Lung (tissue), 12 donors: ENCODE data around the gene GPR139. TPM values are rescaled to one million over a fixed set of nuclear protein-coding genes. Genes with fewer than 3 reads are reported as not detected.

ENCODE experiments used
- ATAC-seq: fragments of 200-7000 bp; cut with Tn5 transposase; one replicate; pipeline ENCODE4 v1.9.1; 2020; ENCODE audit warnings: moderate number of reproducible peaks; ENCODE audit not compliant: insufficient read depth, low FRiP score
- DNase-seq, 3 donors: peaks; one replicate each; pipeline ENCODE4 v3.0.0-alpha.2; 2013 to 2017
- H3K27ac ChIP-seq, 2 donors: one replicate each; pipeline ENCODE4 v1.5.1; 2013; ENCODE audit warnings: mild to moderate bottlenecking in 2 of 2, moderate library complexity in 2 of 2, control low read depth in 1 of 2, inconsistent platforms in 1 of 2, low read depth in 1 of 2, low read length in 1 of 2
- H3K27me3 ChIP-seq, 3 donors: one replicate each; pipeline ENCODE4 v1.5.1; 2013; ENCODE audit warnings: low read length in 2 of 3; ENCODE audit not compliant: control insufficient read depth in 3 of 3, insufficient read depth in 3 of 3
- H3K36me3 ChIP-seq, 4 donors: one replicate each; pipeline ENCODE4 v1.5.1; 2013; ENCODE audit warnings: low read length in 4 of 4, mild to moderate bottlenecking in 1 of 4, moderate library complexity in 1 of 4; ENCODE audit not compliant: control insufficient read depth in 4 of 4, insufficient read depth in 4 of 4
- H3K4me1 ChIP-seq, 5 donors: one replicate each; pipeline ENCODE4 v1.5.1; 2013; ENCODE audit warnings: low read length in 5 of 5, mild to moderate bottlenecking in 2 of 5, moderate library complexity in 1 of 5; ENCODE audit not compliant: control insufficient read depth in 5 of 5, insufficient read depth in 5 of 5
- H3K4me3 ChIP-seq: one replicate; pipeline ENCODE4 v1.5.1; 2013; ENCODE audit warnings: mild to moderate bottlenecking, control low read depth, moderate library complexity
- H3K9ac ChIP-seq, 2 donors: one replicate each; pipeline ENCODE4 v1.5.1; 2013; ENCODE audit warnings: low read length in 2 of 2, control low read depth in 1 of 2; ENCODE audit not compliant: insufficient read depth in 1 of 2
- H3K9me3 ChIP-seq, 4 donors: one replicate each; pipeline ENCODE4 v1.5.1; 2013; ENCODE audit warnings: low read length in 3 of 4, mild to moderate bottlenecking in 1 of 4, moderate library complexity in 1 of 4; ENCODE audit not compliant: control insufficient read depth in 4 of 4, insufficient read depth in 3 of 4
- WGBS, 2 donors: extraction: QIAGEN DNeasy Blood & Tissue Kit; methylation state at CpG; one replicate each; pipeline ENCODE4 v1.1.7; 2013; 5-methylcytosine and 5-hydroxymethylcytosine counted together
- polyA plus RNA-seq, 2 donors: library from polyadenylated mRNA; stranded (reverse); fragments of 200-250 nt; gene quantifications; one replicate each; pipeline ENCODE4 v1.2.1, GENCODE V29; 2013
- total RNA-seq, 2 donors: library from RNA; depleted of rRNA in 1 of 2; stranded (reverse); fragments of >200 nt in 1 of 2; gene quantifications; one replicate each; pipeline ENCODE4 v1.2.1, GENCODE V29; 2014 to 2021
- TF ChIP-seq, protein P1 (sequence below): IDR thresholded peaks from 2 replicates; pipeline ENCODE4 v1.5.1; 2012; ENCODE audit warnings: mild to moderate bottlenecking; ENCODE audit errors: control extremely low read depth, extremely low read depth
- donor health status: control.
- donor health status: control.
- donor health status: Bipolar disorder and iron deficiency.
- donor health status: healthy.
- donor health status: DM: yes; HTN: yes; CAD: no.

The GPR139 gene
- total and polyA plus RNA-seq, 4 donors, result not detected

DNA sequence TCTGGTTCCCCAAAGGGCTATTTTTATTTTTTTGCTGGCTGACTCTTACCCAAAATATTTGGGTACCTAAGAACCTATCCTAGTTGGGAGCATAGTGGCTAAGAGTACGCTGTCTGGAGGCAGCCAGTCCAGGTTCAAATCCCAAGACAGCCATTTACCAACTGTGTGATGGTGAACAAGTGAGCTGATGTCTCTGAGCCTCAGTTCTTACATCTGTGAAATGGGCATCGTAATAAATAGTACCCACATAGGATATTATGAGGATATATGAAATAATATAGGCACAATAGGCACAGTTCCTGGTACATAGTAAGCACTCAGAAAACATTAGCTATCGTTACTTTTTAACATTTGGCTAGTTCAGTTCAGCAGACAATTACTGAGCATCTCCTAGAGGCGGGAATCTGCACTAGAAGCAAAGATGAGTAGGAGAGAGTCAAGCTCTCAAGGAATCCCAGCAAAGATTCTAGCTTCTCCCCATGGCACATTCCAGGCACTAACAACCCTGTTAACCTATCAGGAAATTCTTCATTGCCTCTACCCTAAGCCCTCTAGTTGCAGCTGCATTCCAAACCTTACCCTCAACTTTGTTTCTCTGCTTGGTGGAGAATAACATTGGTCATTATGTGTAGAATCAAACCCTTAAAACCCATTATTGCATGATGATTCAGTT is 31.6 kb downstream of the GPR139 start:
- H3K36me3 ChIP-seq, result no peaks in the 10 kb centered on the region
- no peak overlapping the region for H3K27ac ChIP-seq
- no peak overlapping the region for H3K4me3 ChIP-seq
- no peaks in the 10 kb centered on the region for H3K4me1 ChIP-seq
- no peak for DNase-seq
- TF ChIP-seq, protein P1, sequence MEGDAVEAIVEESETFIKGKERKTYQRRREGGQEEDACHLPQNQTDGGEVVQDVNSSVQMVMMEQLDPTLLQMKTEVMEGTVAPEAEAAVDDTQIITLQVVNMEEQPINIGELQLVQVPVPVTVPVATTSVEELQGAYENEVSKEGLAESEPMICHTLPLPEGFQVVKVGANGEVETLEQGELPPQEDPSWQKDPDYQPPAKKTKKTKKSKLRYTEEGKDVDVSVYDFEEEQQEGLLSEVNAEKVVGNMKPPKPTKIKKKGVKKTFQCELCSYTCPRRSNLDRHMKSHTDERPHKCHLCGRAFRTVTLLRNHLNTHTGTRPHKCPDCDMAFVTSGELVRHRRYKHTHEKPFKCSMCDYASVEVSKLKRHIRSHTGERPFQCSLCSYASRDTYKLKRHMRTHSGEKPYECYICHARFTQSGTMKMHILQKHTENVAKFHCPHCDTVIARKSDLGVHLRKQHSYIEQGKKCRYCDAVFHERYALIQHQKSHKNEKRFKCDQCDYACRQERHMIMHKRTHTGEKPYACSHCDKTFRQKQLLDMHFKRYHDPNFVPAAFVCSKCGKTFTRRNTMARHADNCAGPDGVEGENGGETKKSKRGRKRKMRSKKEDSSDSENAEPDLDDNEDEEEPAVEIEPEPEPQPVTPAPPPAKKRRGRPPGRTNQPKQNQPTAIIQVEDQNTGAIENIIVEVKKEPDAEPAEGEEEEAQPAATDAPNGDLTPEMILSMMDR, result no peak
- peaks cover 0 to 5% (median 2%) of the 10 kb centered on the region in 4 donors for H3K9me3 ChIP-seq
- H3K9ac ChIP-seq, result no peak overlapping the region
- 84 to 89% methylated on average over 4 of the region's 4 CpGs for WGBS, 2 donors
- H3K27me3 ChIP-seq, result no peaks in the 10 kb centered on the region
- no peak for ATAC-seq

DNA sequence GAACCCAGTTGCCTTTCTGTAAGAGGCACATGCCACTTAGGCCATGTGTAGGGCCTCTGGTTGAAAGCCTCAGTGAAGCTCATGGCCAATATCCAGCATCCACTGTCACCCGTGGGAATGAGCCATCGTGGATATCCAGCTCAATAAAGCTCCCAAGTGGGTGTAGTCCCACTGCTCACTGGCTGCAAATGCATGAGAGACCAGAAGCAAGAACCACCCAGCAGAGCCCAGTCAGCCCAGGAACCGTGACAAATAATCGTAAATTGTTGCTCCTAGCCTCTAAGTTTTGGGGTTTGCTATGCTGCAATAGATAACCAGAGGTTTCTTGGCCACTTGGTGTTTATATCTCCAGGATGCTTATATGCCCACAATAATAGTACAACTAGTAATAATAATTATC is 33.7 kb downstream of the GPR139 start:
- TF ChIP-seq, protein P1, result no peak
- no peak overlapping the region for H3K4me3 ChIP-seq
- H3K9ac ChIP-seq, result no peak overlapping the region
- no peaks in the 10 kb centered on the region for H3K4me1 ChIP-seq
- H3K27ac ChIP-seq, result no peak overlapping the region
- 63 to 77% methylated on average over 4 of the region's 4 CpGs for WGBS, 2 donors
- peaks cover 0 to 4% (median 2%) of the 10 kb centered on the region in 4 donors for H3K9me3 ChIP-seq
- no peaks in the 10 kb centered on the region for H3K27me3 ChIP-seq
- ATAC-seq, result no peak
- no peak for DNase-seq
- H3K36me3 ChIP-seq, result no peaks in the 10 kb centered on the region

DNA sequence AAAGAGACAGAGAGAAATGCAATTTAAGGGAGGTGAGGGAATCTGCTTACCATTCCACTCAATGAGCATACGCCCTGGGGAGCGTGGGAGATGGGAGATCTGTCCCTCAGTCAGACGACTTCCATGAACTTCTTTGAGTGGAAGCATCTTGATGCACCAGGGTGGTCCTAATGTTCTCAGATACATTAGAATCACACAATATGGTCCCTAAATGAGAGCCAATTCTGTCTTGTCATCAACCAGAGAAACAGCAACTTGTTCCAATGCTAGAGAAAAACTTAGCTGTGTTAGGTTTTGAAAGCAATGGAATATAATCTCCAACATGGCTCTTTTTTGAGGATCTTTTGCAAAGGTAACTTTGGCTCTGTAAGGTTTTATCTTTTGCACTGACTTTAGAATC is 44.1 kb downstream of the GPR139 start:
- no peak for ATAC-seq
- Histone ChIP-seq H3K27ac (no peak overlapping the region), H3K9ac (no peak overlapping the region), H3K36me3 (no peaks in the 10 kb centered on the region), H3K9me3 (peaks cover 0 to 1% (median 0%) of the 10 kb centered on the region in 4 donors), H3K4me3 (no peak overlapping the region), H3K27me3 (no peaks in the 10 kb centered on the region), H3K4me1 (no peaks in the 10 kb centered on the region)
- DNase-seq, result no peak
- 87 to 90% methylated on average over 3 of the region's 3 CpGs for WGBS, 2 donors
- TF ChIP-seq, protein P1, result no peak
